HepG2 (cell line): ENCODE measurements around the gene PIP5KL1. TPM values are rescaled to one million over a fixed set of nuclear protein-coding genes. Genes with fewer than 3 reads are reported as not detected.

Source experiments
- ATAC-seq: fragments of 200-7000 bp; cut with Tn5 transposase; 3 replicates; pipeline ENCODE4 v1.9.1; 2020; ENCODE audit warnings: mild to moderate bottlenecking, moderate library complexity
- BruUV-seq: library from RNA; stranded (reverse); fragments of 400-500 nt; replicated peaks from 2 replicates; lab custom pipeline; 2021; lab: Mats Ljungman, UMichigan
- CTCF ChIA-PET: fragments of 300-600 bp; formaldehyde crosslinking; extraction: SDS; loops from one replicate; lab custom pipeline; 2021; ENCODE audit warnings: low total read pairs, inconsistent platforms, low intra/inter-chr PET ratio; lab: Yijun Ruan, JAX
- POLR2A ChIA-PET: fragments of 350-600 bp; sonication (Branson Sonifier 250); formaldehyde crosslinking; loops from one replicate; lab custom pipeline; 2020; ENCODE audit warnings: antibody characterized with exemption, inconsistent platforms; lab: Yijun Ruan, JAX
- DNase-seq: peaks from one replicate; pipeline ENCODE4 v3.0.0-alpha.2; 2015; ENCODE audit warnings: low spot score
- FAIRE-seq: peaks from 3 replicates; lab custom pipeline; 2011; peaks lifted over from hg19 to GRCh38; lab: Jason Lieb, UNC
- H2AFZ ChIP-seq: one replicate; pipeline ENCODE4 v1.6.1; 2011; ENCODE audit warnings: low read length, inconsistent platforms
- H3K27ac ChIP-seq: fragments of 300-600 bp; 3 replicates; pipeline ENCODE4 v1.8.0; 2011; ENCODE audit warnings: mixed run types, mild to moderate bottlenecking, mixed read lengths, low read length, inconsistent platforms; ENCODE audit not compliant: insufficient read depth; ENCODE audit errors: extremely low read length
- H3K27me3 ChIP-seq, 2 experiments: fragments of 200-600 bp in 1 of 2; 2 replicates in 1 of 2; 3 replicates in 1 of 2; pipeline versions ENCODE4 v1.6.0 to v1.8.0; 2011; ENCODE audit warnings: low read length in 2 of 2, mild to moderate bottlenecking in 2 of 2, moderate library complexity in 2 of 2, inconsistent platforms in 1 of 2; ENCODE audit not compliant: insufficient read depth in 2 of 2, control insufficient read depth in 1 of 2
- H3K36me3 ChIP-seq, 2 experiments: fragments of 200-600 bp in 1 of 2; replicated peaks in 1 of 2; 2 replicates in 1 of 2; 3 replicates in 1 of 2; pipeline versions ENCODE4 v1.5.1 to v1.8.0; 2011; ENCODE audit warnings: low read length in 2 of 2, inconsistent platforms in 1 of 2; ENCODE audit not compliant: insufficient read depth in 2 of 2, control insufficient read depth in 1 of 2
- H3K4me1 ChIP-seq: 2 replicates; pipeline ENCODE4 v1.5.1; 2012; ENCODE audit warnings: low read length, inconsistent platforms; ENCODE audit not compliant: insufficient read depth
- H3K4me2 ChIP-seq: 2 replicates; pipeline ENCODE4 v1.6.0; 2011; ENCODE audit warnings: low read depth, low read length, inconsistent platforms
- H3K4me3 ChIP-seq, 3 experiments: fragments of 200-600 bp in 1 of 3; sonication (generic), shearing (Covaris generic) in 1 of 3; replicated peaks in 1 of 3; 2 replicates each; pipeline ENCODE4 v1.5.1; 2011 to 2016; ENCODE audit warnings: low read length in 3 of 3, inconsistent platforms in 2 of 3, low read depth in 2 of 3, mild to moderate bottlenecking in 2 of 3, control low read depth in 1 of 3, mixed read lengths in 1 of 3; ENCODE audit not compliant: insufficient read depth in 1 of 3
- H3K79me2 ChIP-seq: one replicate; pipeline ENCODE4 v1.6.1; 2011; ENCODE audit warnings: low read length, inconsistent platforms; ENCODE audit not compliant: insufficient read depth
- H3K9ac ChIP-seq: 2 replicates; pipeline ENCODE4 v1.6.0; 2011; ENCODE audit warnings: mild to moderate bottlenecking, low read depth, low read length, inconsistent platforms; ENCODE audit not compliant: insufficient read depth
- H3K9me3 ChIP-seq: 2 replicates; pipeline ENCODE4 v1.5.1; 2012; ENCODE audit warnings: mild to moderate bottlenecking, low read length
- H4K20me1 ChIP-seq: 2 replicates; pipeline ENCODE4 v1.6.0; 2011; ENCODE audit warnings: inconsistent platforms, mild to moderate bottlenecking, low read length, moderate library complexity; ENCODE audit not compliant: insufficient read depth
- FOSL2 ChIP-seq: sonication (generic); formaldehyde crosslinking; IDR thresholded peaks from 2 replicates; pipeline ENCODE4 v1.4.0; 2020; ENCODE audit warnings: missing genetic modification reagents
- NAIF1 ChIP-seq: sonication (generic); formaldehyde crosslinking; IDR thresholded peaks from 2 replicates; pipeline ENCODE4 v1.5.0; 2020; ENCODE audit warnings: mild to moderate bottlenecking, missing genetic modification reagents, borderline replicate concordance
- RARG ChIP-seq: sonication (generic); formaldehyde crosslinking; IDR thresholded peaks from 2 replicates; pipeline ENCODE4 v1.4.0; 2020; ENCODE audit warnings: low read depth, mild to moderate bottlenecking, missing genetic modification reagents
- ZNF570 ChIP-seq: sonication (generic); formaldehyde crosslinking; IDR thresholded peaks from 2 replicates; pipeline ENCODE4 v1.4.0; 2020; ENCODE audit warnings: mild to moderate bottlenecking, missing genetic modification reagents, borderline replicate concordance
- ZNF614 ChIP-seq: IDR thresholded peaks from 2 replicates; pipeline ENCODE4 v1.6.1; 2018; ENCODE audit warnings: missing biosample characterization, missing genetic modification reagents, inconsistent platforms, borderline replicate concordance
- WGBS: methylation state at CpG from one replicate; pipeline ENCODE4 v1.1.6; 2017; ENCODE audit warnings: low lambda C conversion rate; 5-methylcytosine and 5-hydroxymethylcytosine counted together
- in situ Hi-C: cut with HindIII; loops from 2 replicates; pipeline ENCODE4 v1.10.0; 2017; ENCODE audit warnings: low pct_unique_long_range_greater_than_20kb; ENCODE audit not compliant: extremely low pct_ligation_motif_present
- intact Hi-C: fragments of 100-400 bp; cut with micrococcal nuclease; formaldehyde crosslinking; loops from one replicate; pipeline ENCODE4 v1.10.0; 2022; ENCODE audit not compliant: unreplicated experiment
- polyA plus RNA-seq, 8 experiments: library from polyadenylated mRNA; depleted of rRNA in 3 of 8; stranded (reverse) in 7 of 8; unstranded in 1 of 8; fragments of >200 nt; fragmentation: Illumina TruSeq in 4 of 8; extraction: Trizol in 4 of 8; gene quantifications; 2 replicates each; pipeline versions ENCODE4 v1.2.1 to v1.2.3, GENCODE V29; 2011 to 2016; ENCODE audit warnings: low read depth in 4 of 8, missing spikeins in 1 of 8, mixed read lengths in 1 of 8; ENCODE audit not compliant: insufficient read depth in 1 of 8
- total RNA-seq, 5 experiments: library from RNA; depleted of rRNA; stranded (reverse); fragments of >200 nt; fragmentation: Illumina TruSeq; extraction: Trizol; gene quantifications; 2 replicates each; pipeline ENCODE4 v1.2.3, GENCODE V29; 2016; ENCODE audit warnings: low read depth in 1 of 5

Gene PIP5KL1
- total and polyA plus RNA-seq, 2 of the 13 experiments (the other 11 are each of a cell fraction or from before 2014, with no cell fraction given), result 0.20 to 0.49 TPM

GRCh38 chr9:127915801-127916719, 14.5 kb downstream of the PIP5KL1 start (continued):
- TF ChIP-seq NAIF1 (CRISPR knock-in tag) (no peak), ZNF570 (CRISPR knock-in tag) (no peak), ZNF614 (CRISPR knock-in tag) (no peak)

DNA sequence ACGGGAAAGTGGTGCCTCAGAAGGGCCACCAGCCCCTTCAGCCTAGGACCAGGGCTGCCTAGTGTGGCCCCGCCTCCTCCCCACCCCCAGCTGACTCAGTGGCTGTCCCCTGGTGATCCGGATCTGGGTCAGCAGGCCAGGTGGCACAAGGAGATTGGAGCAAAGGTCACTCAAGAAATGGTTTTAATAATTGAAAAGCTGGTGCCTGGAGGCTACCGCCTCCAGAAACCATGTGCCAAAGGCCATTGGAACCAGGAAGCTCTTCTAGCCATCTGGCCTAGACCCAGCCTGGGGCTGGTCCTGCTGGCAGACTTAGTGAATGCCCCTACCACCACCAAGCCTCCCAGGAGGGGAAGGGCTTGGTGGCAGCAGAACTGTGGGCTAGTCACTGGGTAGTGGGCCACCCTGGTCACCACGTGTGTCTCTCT, 15.2 kb downstream of the PIP5KL1 start:
- no peak for FAIRE-seq
- ATAC-seq, result no peak

More for the DNA sequence above, 15.2 kb downstream of the PIP5KL1 start:
- Histone ChIP-seq H3K9me3 (no peaks in the 10 kb centered on the region), H3K4me2 (peak overlapping the region; percentile 98; the same call in 1 of the 2 replicates), H2AFZ (no peak overlapping the region), H3K27ac (no peak overlapping the region)
- in situ Hi-C loops (loop anchor here (5.0 kb wide), 1 partner anchor 43 kb away; no protein-coding TSS in a partner anchor), intact Hi-C loops (loop anchor here (5.0 kb wide), 1 partner anchor 113 kb away; the partner anchor contains the start of gene FPGS)
- CTCF ChIA-PET, result no interaction called here
- TF ChIP-seq FOSL2 (CRISPR knock-in tag) (0 out of 2 replicates have a peak, but pooled peaks have one; percentile 29), RARG (CRISPR knock-in tag) (no peak)
- TF ChIP-seq, all 625 proteins: peak for 1
- Histone ChIP-seq H3K27me3 (no peaks in the 10 kb centered on the region), H3K79me2 (peaks cover 2% of the 10 kb centered on the region), H3K4me1 (peaks cover 72% of the 10 kb centered on the region), H3K9ac (no peak overlapping the region), H4K20me1 (no peaks in the 10 kb centered on the region), H3K4me3 (no peak overlapping the region; a peak in 1 of 6 replicates), H3K36me3 (peaks cover 5 to 11% of the 10 kb centered on the region in 2 experiments; a peak in 4 of 5 replicates)
- no TSS peak for BruUV-seq
- no peak for DNase-seq
- POLR2A ChIA-PET, result interaction anchor here (0.9 to 7.9 kb wide), 6 partner anchors 11 to 130 kb away, joined by 3 to 78 read pairs (median 8); partner anchors contain the start of genes CDK9 and ST6GALNAC6
- WGBS, result 60% methylated on average over 1 of the region's 5 CpGs
